GM12892 (cell line): Measurements from ENCODE around the gene WDR18.

ENCODE experiments used
- POLR2A ChIP-seq: IDR thresholded peaks from 2 replicates; pipeline ENCODE4 v1.6.1; 2011; ENCODE audit warnings: low read depth, low read length, control low read depth
- POLR2AphosphoS5 ChIP-seq: IDR thresholded peaks from 2 replicates; pipeline ENCODE4 v1.6.1; 2011; ENCODE audit warnings: low read depth, low read length, control low read depth
- TAF1 ChIP-seq: IDR thresholded peaks from 2 replicates; pipeline ENCODE4 v1.6.1; 2011; ENCODE audit warnings: low read depth, mild to moderate bottlenecking, control low read depth, low read length, borderline replicate concordance

DNA sequence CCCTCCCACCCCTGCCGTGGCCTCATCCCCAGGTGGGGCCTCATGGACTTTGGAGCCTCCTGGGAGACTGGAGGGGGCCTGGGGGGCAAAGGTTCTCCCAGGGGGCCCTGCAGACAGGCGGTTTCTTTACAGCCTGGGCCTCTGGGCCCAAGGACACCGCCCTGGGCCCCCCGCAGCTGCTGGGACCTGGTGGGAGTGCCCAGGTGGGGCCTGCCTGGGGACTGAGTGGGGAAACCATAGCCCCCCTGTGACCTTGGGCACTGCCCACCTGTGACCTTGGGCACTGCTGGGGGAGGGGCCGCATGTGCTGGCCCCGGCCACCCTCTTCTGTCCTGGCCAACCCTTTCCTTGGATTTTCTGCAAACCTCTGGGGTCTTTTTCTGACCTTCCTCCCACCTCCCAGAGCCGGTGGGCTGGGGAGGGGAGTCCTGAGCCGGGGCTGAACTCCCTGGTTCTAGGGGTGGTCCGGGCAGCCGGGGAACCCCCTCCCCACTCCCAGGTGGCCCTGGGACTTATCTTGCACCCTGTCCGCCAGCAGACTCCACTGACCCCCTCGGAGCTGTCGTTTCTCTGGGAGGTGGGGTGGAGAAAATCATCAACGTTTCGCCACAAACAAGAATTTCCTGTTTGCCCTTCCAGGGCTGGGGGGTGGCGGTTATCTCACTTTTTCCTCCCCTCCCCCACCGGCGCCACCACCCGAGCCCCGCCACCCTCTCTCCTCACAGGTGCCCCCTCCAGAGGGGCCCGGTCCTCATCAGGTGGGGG, 31.3 kb upstream of the WDR18 start:
- TF ChIP-seq TAF1 (no peak), POLR2AphosphoS5 (no peak), POLR2A (no peak)
